NCI-H748 (cell line): ENCODE data around the gene SEMA5B.

Source experiments
- DNase-seq: peaks from one replicate; lab custom pipeline; 2025; ENCODE audit not compliant: unreplicated experiment; lab: John Stamatoyannopoulos, UW

SEMA5B gene

DNA sequence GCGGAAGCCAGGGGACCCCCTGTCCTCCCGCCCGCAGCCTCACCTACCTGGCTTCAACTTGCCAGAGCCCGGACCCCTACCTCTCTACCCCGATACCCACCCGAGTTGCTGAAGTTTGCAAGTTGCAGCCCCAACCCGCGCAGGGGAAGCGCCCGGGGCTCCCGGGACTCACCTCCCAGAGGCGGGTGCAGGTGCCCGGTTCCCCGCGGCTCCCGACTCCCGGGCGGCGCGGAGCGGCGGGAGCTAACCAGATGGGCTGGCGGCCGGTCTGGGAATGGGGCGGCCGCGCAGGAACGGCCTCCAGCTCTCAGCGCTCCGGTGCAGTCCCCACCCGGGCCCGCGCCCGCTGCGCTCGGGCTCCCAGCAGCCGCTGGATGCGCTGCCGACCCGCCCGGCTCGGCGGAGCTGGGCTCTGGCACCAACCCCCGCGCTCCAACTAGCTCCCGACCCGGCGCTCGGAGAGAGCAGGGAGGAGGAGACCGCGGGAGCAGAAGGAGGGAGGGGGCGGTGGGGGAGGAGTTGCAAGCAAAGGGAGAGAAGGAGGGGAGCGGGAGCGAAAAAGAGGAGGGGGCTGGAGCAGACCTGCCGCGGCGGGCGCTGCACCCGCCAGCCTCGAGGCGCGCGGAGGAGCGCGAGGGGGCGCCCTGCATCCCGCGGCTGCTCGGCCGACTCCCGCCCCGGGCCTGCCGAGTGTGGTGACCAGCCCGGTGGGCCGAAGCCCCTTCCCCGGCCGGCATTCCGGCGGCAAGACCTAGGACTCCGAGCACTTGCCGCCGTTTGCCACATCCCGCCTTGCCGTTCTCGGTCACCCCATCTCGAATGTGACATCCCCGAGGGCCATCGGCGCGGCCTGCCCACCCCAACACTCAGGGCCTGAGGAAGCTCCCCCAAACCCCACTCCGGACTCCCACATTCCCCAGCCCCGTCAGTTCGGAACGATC lies at the start of gene SEMA5B:
SEMA5B (minus strand) TSS at position 472 of the 941 bp plus-strand sequence. CDS start 66,500 bp downstream, outside the sequence.
- peak; percentile 66 for DNase-seq

DNA sequence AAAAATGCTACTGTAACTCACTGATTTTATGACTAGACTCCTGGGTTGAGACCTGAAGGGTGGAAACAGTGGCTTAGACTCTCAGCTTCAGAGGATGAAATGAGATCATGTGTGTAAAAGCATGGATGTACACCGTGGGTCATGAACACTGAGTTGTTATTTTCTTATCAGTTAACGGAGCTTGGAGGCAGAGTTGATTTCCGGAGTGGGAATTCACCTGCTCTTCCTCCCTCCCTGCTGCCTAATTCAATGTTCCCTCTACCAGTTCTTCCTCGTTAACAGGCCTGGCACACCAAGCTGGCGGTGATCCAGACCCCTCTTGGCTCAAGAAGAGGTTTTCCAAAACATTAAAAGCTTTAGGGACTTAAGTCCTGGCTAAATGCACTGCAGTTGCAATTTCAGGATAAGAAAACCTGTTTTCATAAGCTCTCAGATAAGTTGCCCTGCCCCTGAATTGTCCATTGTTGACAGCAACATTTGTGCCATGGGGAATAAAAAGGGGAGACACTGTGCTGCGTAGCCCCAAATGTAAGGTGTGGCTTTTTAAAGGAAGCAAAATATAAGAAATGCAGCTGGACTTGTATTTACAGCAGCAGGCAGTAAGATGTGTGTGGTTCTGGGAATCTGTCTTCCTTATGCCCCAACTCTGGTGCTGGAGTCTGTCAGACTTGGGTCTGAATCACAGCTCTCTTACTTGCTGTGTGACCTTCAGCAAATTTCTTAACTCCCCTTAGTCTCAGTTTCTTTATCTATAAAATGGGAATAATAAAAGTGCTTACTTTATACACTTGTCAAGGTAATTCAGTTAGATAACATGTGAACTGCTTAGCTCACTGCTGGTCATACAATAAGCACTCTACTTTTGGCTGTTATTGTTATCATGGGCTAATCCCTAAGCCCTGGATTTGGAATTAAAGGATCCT lies 49.2 kb upstream of the SEMA5B start:
- DNase-seq: no peak

- no peak for DNase-seq
Observed at GRCh38 chr3:123076112-123076495, 48.5 kb upstream of the SEMA5B start.

DNA sequence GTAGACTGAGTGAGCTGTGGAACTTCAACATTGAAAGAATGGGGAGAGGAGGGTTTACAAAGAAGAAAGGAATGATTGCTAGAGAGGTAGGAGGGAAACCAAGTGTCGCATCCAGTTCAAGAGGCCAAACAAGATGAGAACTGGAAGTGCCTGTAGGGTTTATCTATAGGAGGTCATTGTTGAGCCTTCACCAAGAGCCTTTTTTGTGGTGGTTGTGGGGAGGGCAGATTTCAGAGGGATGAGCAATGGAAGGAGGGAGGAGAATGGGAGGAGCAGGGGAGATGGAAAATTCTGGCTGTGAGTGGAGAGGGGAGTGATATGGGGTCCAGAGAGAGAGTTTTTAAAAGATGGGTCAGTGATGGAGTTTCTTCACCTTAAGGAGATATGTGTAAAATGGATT lies 47.8 kb upstream of the SEMA5B start:
- no peak for DNase-seq

DNA sequence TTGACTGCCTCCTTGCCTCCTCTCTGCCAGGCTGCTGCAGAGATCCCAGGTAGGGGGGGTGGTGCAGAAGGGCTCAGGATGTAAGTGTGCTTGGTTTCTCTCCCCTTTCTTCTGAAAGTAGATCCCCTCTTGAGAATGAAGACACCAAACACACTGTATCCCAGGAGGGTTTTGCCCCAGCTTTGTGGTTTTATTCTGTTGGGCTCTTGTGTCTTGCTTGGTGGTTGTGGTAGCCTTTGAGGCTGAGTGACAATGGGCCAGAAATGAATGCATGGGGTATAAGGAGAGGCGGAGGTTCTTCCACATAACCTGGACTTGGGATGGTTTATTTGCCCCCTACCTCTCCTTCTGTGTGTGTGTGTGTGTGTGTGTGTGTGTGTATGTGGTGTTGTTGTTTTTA lies 45.0 kb upstream of the SEMA5B start:
- DNase-seq: no peak

- no peak for DNase-seq
Observed at GRCh38 chr3:123072152-123072551, 44.6 kb upstream of the SEMA5B start.

- no peak for DNase-seq
Observed at GRCh38 chr3:123071581-123071980, 44.0 kb upstream of the SEMA5B start.

DNA sequence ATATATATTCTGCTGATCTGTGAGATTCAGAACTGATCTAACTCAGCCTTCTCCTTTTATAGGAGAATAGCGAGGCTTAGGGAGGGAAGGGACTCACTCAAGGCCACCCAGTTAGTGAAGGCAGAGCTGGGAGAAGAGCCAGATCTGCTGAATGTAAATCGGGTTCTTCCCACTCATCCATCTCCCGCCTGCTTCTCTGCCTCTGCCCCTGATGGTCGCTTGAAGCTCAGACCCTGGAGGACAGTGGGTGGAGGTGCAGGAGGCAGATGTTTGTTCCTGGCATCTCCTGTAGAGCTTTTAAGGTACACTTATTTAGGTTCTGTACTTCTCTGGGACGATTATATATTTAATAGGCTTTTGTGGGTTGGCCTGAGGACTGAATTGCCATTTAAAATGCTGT lies 43.6 kb upstream of the SEMA5B start:
- DNase-seq: no peak

- no peak for DNase-seq
Observed at GRCh38 chr3:123070510-123070909, 42.9 kb upstream of the SEMA5B start.

DNA sequence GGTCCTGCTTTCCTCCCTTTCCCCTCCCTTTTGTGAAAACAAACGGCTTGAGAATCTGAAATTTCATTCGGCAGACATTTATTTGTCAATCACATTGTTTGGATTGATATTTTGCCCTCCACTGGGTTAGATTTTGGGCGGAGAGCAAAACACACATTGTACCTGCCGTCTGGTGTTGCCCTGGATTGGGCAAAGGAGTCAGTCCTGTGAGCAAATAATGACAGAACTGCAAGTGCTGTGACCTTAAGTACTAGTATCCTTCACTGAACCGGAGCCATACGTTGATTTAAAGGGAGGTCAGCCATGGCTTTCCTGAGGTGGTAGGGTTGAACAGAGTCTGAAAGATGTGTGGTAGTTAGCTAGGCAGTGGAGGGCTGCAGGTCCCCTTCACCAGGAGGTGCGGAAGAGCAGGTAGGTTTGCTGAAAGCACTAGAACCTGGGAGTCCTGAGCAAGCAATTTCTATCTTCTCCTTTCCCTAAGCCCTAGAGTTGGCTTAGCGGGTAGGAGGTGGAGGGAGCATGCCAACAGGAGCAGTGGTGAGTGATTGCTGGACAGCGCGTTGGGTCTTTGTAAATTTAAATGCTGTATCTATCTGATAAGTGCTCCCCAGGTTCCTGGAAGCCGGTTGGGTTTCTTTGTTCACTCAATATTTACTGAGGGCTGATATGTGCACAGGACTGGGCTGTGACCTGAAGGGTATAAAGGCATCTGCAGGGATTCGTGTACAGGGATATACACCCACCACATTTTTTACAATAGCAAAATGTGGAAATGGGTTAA lies 41.2 kb upstream of the SEMA5B start:
- DNase-seq: peak; percentile 24

DNA sequence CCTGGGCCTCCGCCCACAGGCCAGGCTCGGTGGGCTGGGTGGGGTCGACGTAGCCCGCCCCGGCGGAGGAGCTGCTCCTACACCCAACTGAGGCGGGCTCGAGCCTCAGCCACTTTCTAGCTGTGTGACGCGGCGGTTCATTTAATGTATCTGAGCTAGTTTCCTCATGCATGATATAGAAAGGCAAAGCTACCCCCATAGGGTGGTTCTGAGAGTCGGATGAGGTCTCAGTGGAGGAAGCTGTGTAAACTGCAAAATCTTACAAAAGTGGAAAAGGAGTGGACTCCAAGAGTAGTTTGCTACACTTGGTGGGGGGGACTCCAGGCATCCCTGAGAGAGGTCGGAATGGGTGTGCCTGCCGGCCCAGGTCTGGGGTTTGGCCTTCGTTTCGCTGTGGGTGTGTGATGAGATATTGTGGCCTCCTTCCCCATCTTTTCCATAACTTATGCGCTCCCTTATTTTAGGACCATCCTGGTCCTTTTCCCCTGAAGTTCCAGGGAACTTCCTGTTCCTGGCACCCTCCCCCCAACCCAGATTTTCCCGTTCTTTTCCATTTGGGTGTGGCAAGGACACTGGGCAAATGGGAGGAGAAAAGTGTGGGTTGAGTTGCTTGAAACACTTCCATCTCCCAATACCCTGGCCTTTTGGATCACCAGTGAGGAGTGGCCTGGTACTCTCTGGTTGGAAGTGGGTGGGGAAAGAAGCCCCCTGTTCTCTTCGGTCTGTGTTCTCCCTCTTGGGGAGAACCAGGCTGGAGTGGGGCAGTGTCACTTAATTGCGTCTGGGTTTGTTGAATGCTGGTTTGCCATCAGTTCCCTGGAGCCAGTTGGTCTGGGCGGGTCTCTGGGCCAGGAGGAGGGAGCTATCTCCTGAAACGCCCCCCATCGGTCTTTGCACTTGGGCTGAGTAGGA lies 40.4 kb upstream of the SEMA5B start:
- peak; percentile 42 for DNase-seq

GRCh38 chr3:123066896-123067688 lies 39.5 kb upstream of the SEMA5B start, which contains the start of gene PDIA5:
TSS of gene PDIA5 (plus strand) at chr3:123067025. CDS start at chr3:123067165, 140 bp downstream.
- peak; percentile 88 for DNase-seq

DNA sequence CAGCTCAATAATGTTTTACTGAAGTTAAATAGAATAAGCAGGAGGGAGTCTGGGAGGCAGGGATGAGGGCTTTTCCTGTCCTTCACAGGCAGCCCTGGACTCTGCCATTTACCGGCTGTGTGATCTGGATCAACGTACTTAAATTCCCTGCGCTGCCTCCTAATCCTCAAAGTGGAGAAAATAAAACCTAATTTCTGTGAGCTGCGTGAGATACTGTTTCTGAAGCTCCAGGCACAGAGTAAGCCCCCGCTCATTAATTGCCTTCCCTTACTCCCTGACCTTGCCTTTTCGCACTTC lies 39.0 kb upstream of the SEMA5B start:
- DNase-seq: no peak

DNA sequence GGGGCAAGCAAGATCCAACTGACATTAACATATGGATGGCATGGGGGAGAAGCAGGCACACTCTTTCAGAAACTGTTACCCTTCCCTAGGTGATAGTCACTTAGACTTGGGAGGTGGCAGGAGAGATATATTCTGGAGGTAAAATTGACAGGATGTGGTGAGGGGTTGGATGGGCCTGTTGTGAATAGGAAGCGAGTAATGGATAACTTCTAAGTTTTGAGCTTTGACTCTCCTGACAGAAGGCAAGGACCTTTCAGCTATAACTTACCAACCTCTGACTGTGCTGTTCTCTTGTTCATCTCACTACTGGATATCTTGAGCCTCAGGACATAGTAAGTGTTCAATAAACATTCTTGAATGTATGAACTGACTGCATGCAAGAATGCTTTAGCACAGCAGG lies 37.4 kb upstream of the SEMA5B start:
- DNase-seq: no peak

- DNase-seq: no peak
Observed at GRCh38 chr3:123064506-123064905, 36.9 kb upstream of the SEMA5B start.

GRCh38 chr3:123063034-123063433 lies 35.5 kb upstream of the SEMA5B start:
- no peak for DNase-seq

GRCh38 chr3:123061856-123062255 lies 34.3 kb upstream of the SEMA5B start:
- no peak for DNase-seq

DNA sequence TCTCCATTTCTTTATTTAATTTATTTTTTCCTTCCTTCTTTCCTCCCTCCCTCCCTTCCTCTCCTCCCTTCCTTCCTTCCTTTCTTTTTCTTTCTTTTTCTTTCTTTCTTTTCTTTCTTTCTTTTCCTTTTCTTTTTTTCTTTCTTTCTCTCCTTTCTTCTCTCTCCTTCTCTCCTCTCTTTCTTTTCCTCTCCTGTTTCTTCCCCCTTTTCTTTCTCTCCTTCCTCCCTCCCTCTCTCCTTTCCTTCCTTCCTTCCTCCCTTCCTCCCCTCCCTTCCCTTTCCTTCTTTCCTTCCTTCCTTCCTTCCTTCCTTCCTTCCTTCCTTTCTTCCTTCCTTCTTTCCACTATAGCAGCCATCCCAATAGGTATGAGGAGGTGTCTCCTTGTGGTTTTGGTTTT lies 32.5 kb upstream of the SEMA5B start:
- DNase-seq: no peak

GRCh38 chr3:123058505-123058904 lies 30.9 kb upstream of the SEMA5B start:
- no peak for DNase-seq
